Right lung (tissue), 5 donors: Measurements from ENCODE around the gene RPRD1A. TPM values are rescaled to one million over a fixed set of nuclear protein-coding genes. Genes with fewer than 3 reads are reported as not detected.
A peak's percentile ranks its signal among the peaks of the same experiment; 100 is the strongest.
"Not testable (repeated sequence)": the region's sequence is repeated elsewhere in the genome, so short reads cannot be mapped to it uniquely, and the experiment has no call there.

ENCODE experiments used
- DNase-seq, 2 donors: peaks; one replicate each; pipeline ENCODE4 v3.0.0-alpha.2; 2013
- polyA plus RNA-seq, 5 donors: library from polyadenylated mRNA; unstranded; fragments of 120-200 nt; gene quantifications; one replicate each; pipeline versions ENCODE4 v1.2.1 to v1.2.3, GENCODE V29; 2013; ENCODE audit warnings: inconsistent platforms in 1 of 5, low replicate concordance in 1 of 5; ENCODE audit not compliant: insufficient read length in 5 of 5, insufficient read depth in 1 of 5

The RPRD1A gene
- polyA plus RNA-seq, 5 donors: 46.3 to 70.2 (median 59.6) TPM

- DNase-seq: peak; percentile 94
Observed at GRCh38 chr18:35972197-35973000, 95.0 kb downstream of the RPRD1A start, which contains the start of gene RMP24. TSS of gene RMP24 (plus strand) at chr18:35972679.

- DNase-seq: no peak
Observed at GRCh38 chr18:35971661-35972196, 95.6 kb downstream of the RPRD1A start.

GRCh38 chr18:35969676-35970075 is 97.7 kb downstream of the RPRD1A start:
- no peak for DNase-seq

GRCh38 chr18:35968278-35968880 is 99.0 kb downstream of the RPRD1A start:
- no peak for DNase-seq

GRCh38 chr18:35967866-35968265 is 99.5 kb downstream of the RPRD1A start:
- DNase-seq: not testable (repeated sequence)

GRCh38 chr18:35964319-35964718 is 103.0 kb downstream of the RPRD1A start:
- no peak for DNase-seq

- DNase-seq: no peak
Observed at GRCh38 chr18:35962320-35962719, 105.0 kb downstream of the RPRD1A start.

- DNase-seq: no peak
Observed at GRCh38 chr18:35956226-35956625, 111.1 kb downstream of the RPRD1A start.

- no peak for DNase-seq
Observed at GRCh38 chr18:35953688-35954087, 113.7 kb downstream of the RPRD1A start.

- DNase-seq: no peak
Observed at GRCh38 chr18:35950628-35950982, 116.8 kb downstream of the RPRD1A start.

GRCh38 chr18:35949903-35950627 is 117.3 kb downstream of the RPRD1A start:
- DNase-seq: peak; percentile 62 to 63

- DNase-seq: no peak
Observed at GRCh38 chr18:35949090-35949489, 118.3 kb downstream of the RPRD1A start.

GRCh38 chr18:35948080-35948479 is 119.3 kb downstream of the RPRD1A start:
- no peak for DNase-seq

GRCh38 chr18:35942661-35943060 is 124.7 kb downstream of the RPRD1A start:
- no peak for DNase-seq

- no peak for DNase-seq
Observed at GRCh38 chr18:35942133-35942532, 125.2 kb downstream of the RPRD1A start.

- no peak for DNase-seq
Observed at GRCh38 chr18:35941299-35941698, 126.1 kb downstream of the RPRD1A start.

Other genes starting within 250 kb of the RPRD1A start
- 10 to 100 TPM; 41.3 to 62.4 (median 58.8) TPM for gene SLC39A6, start 61.8 kb upstream of the RPRD1A start, polyA plus RNA-seq
- 100 to 1,000 TPM in 4 of 5 donors, 10 to 100 TPM in 1; 87.2 to 150 (median 124) TPM for gene ELP2, start 62.3 kb upstream of the RPRD1A start, polyA plus RNA-seq
- gene MOCOS, start 119.9 kb upstream of the RPRD1A start, polyA plus RNA-seq: 1 to 10 TPM in 3 of 5 donors, under 1 TPM in 2; 0.64 to 1.2 (median 1.1) TPM
- gene FHOD3, start 230.2 kb upstream of the RPRD1A start, polyA plus RNA-seq: 1 to 10 TPM; 1.5 to 2.5 (median 2.1) TPM